ENCODE data around the gene TLCD1.

TLCD1 gene

GRCh38 chr17:28719021-28719433 is 7.0 kb downstream of the TLCD1 start (continued):
- TF ChIP-seq ZNF776 (tag by site-specific recombination; IDR thresholded peaks at IDR 0.05; ENCODE audit: borderline replicate concordance) (no peak), HIC1 (tag by site-specific recombination; IDR thresholded peaks at IDR 0.05) (peak; percentile 81), ZNF501 (tag by site-specific recombination; IDR thresholded peaks at IDR 0.05) (0 out of 2 replicates have a peak, but pooled peaks have one; percentile 26), ZNF280D (tag by site-specific recombination; IDR thresholded peaks at IDR 0.05) (0 out of 2 replicates have a peak, but pooled peaks have one; percentile 17), GFI1B (tag by site-specific recombination; IDR thresholded peaks at IDR 0.05) (peak; percentile 71), ZNF792 (tag by site-specific recombination; IDR thresholded peaks at IDR 0.05) (no peak), ZNF596 (tag by site-specific recombination; IDR thresholded peaks at IDR 0.05) (no peak), ZNF398 (tag by site-specific recombination; IDR thresholded peaks at IDR 0.05) (no peak), ZNF23 (tag by site-specific recombination; IDR thresholded peaks at IDR 0.05; ENCODE audit: borderline replicate concordance) (no peak), ZNF830 (tag by site-specific recombination; IDR thresholded peaks at IDR 0.05; ENCODE audit: low read depth) (no peak), EGR2 (tag by site-specific recombination; IDR thresholded peaks at IDR 0.05; ENCODE audit: low read depth) (no peak), ZNF561 (tag by site-specific recombination; IDR thresholded peaks at IDR 0.05; ENCODE audit: borderline replicate concordance) (no peak), MZF1 (tag by site-specific recombination; IDR thresholded peaks at IDR 0.05; ENCODE audit: borderline replicate concordance) (no peak), ZNF768 (tag by site-specific recombination; IDR thresholded peaks at IDR 0.05) (no peak), SCRT1 (tag by site-specific recombination; IDR thresholded peaks at IDR 0.05; ENCODE audit: borderline replicate concordance) (no peak), ZNF704 (tag by site-specific recombination; IDR thresholded peaks at IDR 0.05) (no peak), ZNF660 (tag by site-specific recombination; IDR thresholded peaks at IDR 0.05) (0 out of 2 replicates have a peak, but pooled peaks have one; percentile 23), ZSCAN16 (tag by site-specific recombination; IDR thresholded peaks at IDR 0.05) (no peak), PATZ1 (tag by site-specific recombination; IDR thresholded peaks at IDR 0.05) (no peak), ZNF416 (tag by site-specific recombination; IDR thresholded peaks at IDR 0.05) (no peak), REPIN1 (tag by site-specific recombination; IDR thresholded peaks at IDR 0.05; ENCODE audit: low read depth) (no peak; the same call in 1 of the 2 replicates), ZNF560 (tag by site-specific recombination; IDR thresholded peaks at IDR 0.05; ENCODE audit: borderline replicate concordance) (no peak), ZNF654 (tag by site-specific recombination; IDR thresholded peaks at IDR 0.05; ENCODE audit: low read depth) (no peak), ZNF747 (tag by site-specific recombination; IDR thresholded peaks at IDR 0.05) (no peak), ZFP69B (tag by site-specific recombination; IDR thresholded peaks at IDR 0.05) (no peak), ZNF391 (tag by site-specific recombination; IDR thresholded peaks at IDR 0.05; ENCODE audit: borderline replicate concordance, low read depth) (no peak), OVOL3 (tag by site-specific recombination; IDR thresholded peaks at IDR 0.05) (no peak), ZNF600 (tag by site-specific recombination; IDR thresholded peaks at IDR 0.05) (0 out of 2 replicates have a peak, but pooled peaks have one; percentile 79), INSM2 (tag by site-specific recombination; IDR thresholded peaks at IDR 0.05) (0 out of 2 replicates have a peak, but pooled peaks have one; percentile 20)
